IMR-90 (cell line): ENCODE results near the gene ZNF296. TPM values are rescaled to one million over a fixed set of nuclear protein-coding genes. Genes with fewer than 3 reads are reported as not detected.
A peak's percentile ranks its signal among the peaks of the same experiment; 100 is the strongest.

Experiments
- ATAC-seq: fragments of 200-7000 bp; cut with Tn5 transposase; 2 replicates; pipeline ENCODE4 v1.9.1; 2020; ENCODE audit warnings: low read depth, mild to moderate bottlenecking, moderate library complexity
- BruUV-seq: library from RNA; stranded (reverse); fragments of 400-500 nt; replicated peaks from 2 replicates; lab custom pipeline; 2021; lab: Mats Ljungman, UMichigan
- CTCF ChIA-PET: fragments of 300-600 bp; formaldehyde crosslinking; extraction: SDS; loops from one replicate; lab custom pipeline; 2021; ENCODE audit warnings: antibody characterized with exemption; lab: Yijun Ruan, JAX
- POLR2A ChIA-PET: fragments of 300-600 bp; sonication (Branson Sonifier 250); formaldehyde crosslinking; loops from one replicate; lab custom pipeline; 2022; ENCODE audit warnings: antibody characterized with exemption; ENCODE audit not compliant: unreplicated experiment; lab: Charles Lee
- DNase-seq: peaks from one replicate; pipeline ENCODE4 v3.0.0; 2013
- H2AFZ ChIP-seq: replicated peaks from 2 replicates; pipeline ENCODE3; 2013; ENCODE audit warnings: low read length, mild to moderate bottlenecking; ENCODE audit not compliant: poor library complexity
- H2AK5ac ChIP-seq: 2 replicates; pipeline ENCODE4 v1.6.1; 2013; ENCODE audit warnings: low read depth, low read length, inconsistent platforms
- H2AK9ac ChIP-seq: replicated peaks from 2 replicates; pipeline ENCODE3; 2013; ENCODE audit warnings: mild to moderate bottlenecking, low read depth, low read length, moderate library complexity; ENCODE audit not compliant: poor library complexity
- H2BK120ac ChIP-seq: 2 replicates; pipeline ENCODE4 v1.6.1; 2013; ENCODE audit warnings: low read depth, low read length, inconsistent platforms
- H2BK15ac ChIP-seq: 3 replicates; pipeline ENCODE4 v1.6.1; 2013; ENCODE audit warnings: low read depth, low read length, inconsistent platforms
- H2BK20ac ChIP-seq: 2 replicates; pipeline ENCODE4 v1.6.1; 2013; ENCODE audit warnings: low read depth, mild to moderate bottlenecking, inconsistent platforms, low read length, moderate library complexity
- H2BK5ac ChIP-seq: 2 replicates; pipeline ENCODE4 v1.6.1; 2013; ENCODE audit warnings: mild to moderate bottlenecking, low read depth, low read length, inconsistent platforms; ENCODE audit not compliant: poor library complexity, severe bottlenecking
- H3K14ac ChIP-seq: replicated peaks from 2 replicates; pipeline ENCODE4 v1.6.1; 2013; ENCODE audit warnings: low read depth, low read length, inconsistent platforms
- H3K18ac ChIP-seq: 2 replicates; pipeline ENCODE4 v1.6.1; 2013; ENCODE audit warnings: low read depth, low read length, control low read depth
- H3K23ac ChIP-seq: 2 replicates; pipeline ENCODE4 v1.6.1; 2013; ENCODE audit warnings: low read depth, low read length, inconsistent platforms
- H3K27ac ChIP-seq: 2 replicates; pipeline ENCODE4 v1.5.1; 2013; ENCODE audit warnings: mild to moderate bottlenecking, control low read depth, low read length; ENCODE audit not compliant: insufficient read depth
- H3K27me3 ChIP-seq: 2 replicates; pipeline ENCODE4 v1.6.1; 2013; ENCODE audit warnings: low read length; ENCODE audit not compliant: control insufficient read depth, insufficient read depth
- H3K36me3 ChIP-seq: 2 replicates; pipeline ENCODE4 v1.6.1; 2013; ENCODE audit warnings: low read length, mixed read lengths; ENCODE audit not compliant: control insufficient read depth, insufficient read depth
- H3K4ac ChIP-seq: 2 replicates; pipeline ENCODE4 v1.6.1; 2013; ENCODE audit warnings: low read depth, low read length, inconsistent platforms
- H3K4me1 ChIP-seq: 2 replicates; pipeline ENCODE4 v1.6.1; 2013; ENCODE audit warnings: low read length, mixed read lengths; ENCODE audit not compliant: control insufficient read depth, insufficient read depth
- H3K4me2 ChIP-seq: 2 replicates; pipeline ENCODE4 v1.6.1; 2013; ENCODE audit warnings: low read depth, mild to moderate bottlenecking, control low read depth, low read length, moderate library complexity
- H3K4me3 ChIP-seq: 2 replicates; pipeline ENCODE4 v1.5.1; 2013; ENCODE audit warnings: low read depth, mild to moderate bottlenecking, control low read depth, low read length, moderate library complexity; ENCODE audit not compliant: insufficient read depth
- H3K56ac ChIP-seq: 2 replicates; pipeline ENCODE4 v1.6.1; 2013; ENCODE audit warnings: low read length, inconsistent platforms; ENCODE audit not compliant: insufficient read depth; ENCODE audit errors: extremely low read depth
- H3K79me1 ChIP-seq, 2 experiments: 2 replicates each; pipeline ENCODE4 v1.6.1; 2013; ENCODE audit warnings: low read length in 2 of 2, inconsistent platforms in 1 of 2, low read depth in 1 of 2
- H3K9ac ChIP-seq: 2 replicates; pipeline ENCODE4 v1.6.1; 2013; ENCODE audit warnings: low read depth, low read length, control low read depth
- H3K9me1 ChIP-seq: 2 replicates; pipeline ENCODE4 v1.6.1; 2013; ENCODE audit warnings: low read length, inconsistent platforms; ENCODE audit not compliant: insufficient read depth
- H3K9me3 ChIP-seq: 2 replicates; pipeline ENCODE4 v1.6.1; 2013; ENCODE audit warnings: low read length; ENCODE audit not compliant: control insufficient read depth, insufficient read depth
- H4K20me1 ChIP-seq: 2 replicates; pipeline ENCODE4 v1.6.1; 2013; ENCODE audit warnings: low read length, inconsistent platforms; ENCODE audit not compliant: insufficient read depth
- H4K5ac ChIP-seq: 2 replicates; pipeline ENCODE4 v1.6.1; 2013; ENCODE audit warnings: mild to moderate bottlenecking, low read depth, low read length, control low read depth
- H4K8ac ChIP-seq, 2 experiments: 2 replicates each; pipeline ENCODE4 v1.6.1; 2013; ENCODE audit warnings: low read depth in 2 of 2, low read length in 2 of 2, control low read depth in 1 of 2, inconsistent platforms in 1 of 2
- H4K91ac ChIP-seq: 2 replicates; pipeline ENCODE4 v1.6.1; 2013; ENCODE audit warnings: low read depth, low read length, inconsistent platforms; ENCODE audit not compliant: insufficient read depth
- BHLHE40 ChIP-seq: fragments of 150-350 bp; IDR thresholded peaks from 2 replicates; pipeline ENCODE4 v1.6.1; 2016; ENCODE audit warnings: mild to moderate bottlenecking, low read depth, low read length
- CEBPB ChIP-seq: IDR thresholded peaks from 2 replicates; pipeline ENCODE4 v1.6.1; 2012; ENCODE audit warnings: low read depth, low read length, improper control_type of control experiment
- CHD1 ChIP-seq: IDR thresholded peaks from 2 replicates; pipeline ENCODE4 v1.6.1; 2012; ENCODE audit warnings: low read depth, low read length, improper control_type of control experiment
- FOS ChIP-seq: fragments of 150-350 bp; IDR thresholded peaks from 2 replicates; pipeline ENCODE4 v1.6.1; 2016; ENCODE audit warnings: low read depth, low read length
- MAFK ChIP-seq: IDR thresholded peaks from 2 replicates; pipeline ENCODE4 v1.6.1; 2012; ENCODE audit warnings: low read depth, low read length, improper control_type of control experiment
- MAZ ChIP-seq: IDR thresholded peaks from 2 replicates; pipeline ENCODE4 v1.6.1; 2012; ENCODE audit warnings: low read depth, mild to moderate bottlenecking, low read length, improper control_type of control experiment, moderate library complexity, borderline replicate concordance
- MXI1 ChIP-seq: IDR thresholded peaks from 2 replicates; pipeline ENCODE4 v1.6.1; 2012; ENCODE audit warnings: low read depth, mild to moderate bottlenecking, low read length, moderate library complexity, borderline replicate concordance
- NFE2L2 ChIP-seq: fragments of 150-350 bp; IDR thresholded peaks from 2 replicates; pipeline ENCODE4 v1.6.1; 2016; ENCODE audit warnings: low read depth, mild to moderate bottlenecking, low read length
- POLR2A ChIP-seq: IDR thresholded peaks from 2 replicates; pipeline ENCODE4 v1.6.1; 2012; ENCODE audit warnings: mild to moderate bottlenecking, low read depth, low read length
- RAD21 ChIP-seq: IDR thresholded peaks from 2 replicates; pipeline ENCODE4 v1.6.1; 2012; ENCODE audit warnings: low read length, improper control_type of control experiment
- RCOR1 ChIP-seq: IDR thresholded peaks from 2 replicates; pipeline ENCODE4 v1.6.1; 2012; ENCODE audit warnings: mild to moderate bottlenecking, low read length, improper control_type of control experiment; ENCODE audit not compliant: insufficient replicate concordance
- RFX5 ChIP-seq: IDR thresholded peaks from 2 replicates; pipeline ENCODE4 v1.8.0; 2012; ENCODE audit warnings: low read depth, mild to moderate bottlenecking, low read length, moderate library complexity
- SMC3 ChIP-seq: fragments of 150-350 bp; IDR thresholded peaks from 2 replicates; pipeline ENCODE4 v1.6.1; 2016; ENCODE audit warnings: low read depth, mild to moderate bottlenecking, antibody characterized with exemption, low read length, moderate library complexity
- WGBS, 2 experiments: methylation state at CpG; one replicate each; pipeline versions ENCODE4 v1.1.5 to v1.1.7; 2013; ENCODE audit warnings: missing lambda C conversion rate in 2 of 2; ENCODE audit not compliant: insufficient read length in 1 of 2; ENCODE audit errors: extremely low coverage in 2 of 2; 5-methylcytosine and 5-hydroxymethylcytosine counted together
- dilution Hi-C: fragments of 300-500 bp; cut with HindIII; formaldehyde crosslinking; loops from one replicate; pipeline ENCODE4 v1.14.3; 2018; ENCODE audit warnings: low sequenced_read_pairs; ENCODE audit not compliant: unreplicated experiment
- in situ Hi-C: fragments of 300-500 bp; cut with MboI; formaldehyde crosslinking; loops from 3 replicates; pipeline ENCODE4 v1.14.3; 2019; ENCODE audit warnings: low sequenced_read_pairs, inconsistent platforms, mixed read lengths
- intact Hi-C: fragments of 100-400 bp; cut with micrococcal nuclease; formaldehyde crosslinking; loops from 2 replicates; pipeline ENCODE4 v1.10.0; 2022
- polyA plus RNA-seq, 3 experiments: library from polyadenylated mRNA; depleted of rRNA; stranded (reverse); fragments of >200 nt; gene quantifications; 2 replicates each; pipeline ENCODE4 v1.2.3, GENCODE V29; 2012; ENCODE audit warnings: low replicate concordance in 1 of 3
- total RNA-seq: library from RNA; depleted of rRNA; stranded (reverse); fragments of >200 nt; gene quantifications from 2 replicates; pipeline ENCODE4 v1.2.3, GENCODE V29; 2012
- TF ChIP-seq, protein P1 (sequence below): conservative IDR thresholded peaks from 2 replicates; pipeline ENCODE4 v1.5.1; 2012; ENCODE audit warnings: mild to moderate bottlenecking, low read depth, low read length, improper control_type of control experiment
- TF ChIP-seq, protein P2 (sequence below): fragments of 150-350 bp; IDR thresholded peaks from 2 replicates; pipeline ENCODE4 v1.6.1; 2017; ENCODE audit warnings: mild to moderate bottlenecking, antibody characterized with exemption, low read length, low read depth

ZNF296 gene
- total and polyA plus RNA-seq, 2 of the 4 experiments (the other 2 are of a cell fraction), result 0.10 TPM; not detected in 1

DNA sequence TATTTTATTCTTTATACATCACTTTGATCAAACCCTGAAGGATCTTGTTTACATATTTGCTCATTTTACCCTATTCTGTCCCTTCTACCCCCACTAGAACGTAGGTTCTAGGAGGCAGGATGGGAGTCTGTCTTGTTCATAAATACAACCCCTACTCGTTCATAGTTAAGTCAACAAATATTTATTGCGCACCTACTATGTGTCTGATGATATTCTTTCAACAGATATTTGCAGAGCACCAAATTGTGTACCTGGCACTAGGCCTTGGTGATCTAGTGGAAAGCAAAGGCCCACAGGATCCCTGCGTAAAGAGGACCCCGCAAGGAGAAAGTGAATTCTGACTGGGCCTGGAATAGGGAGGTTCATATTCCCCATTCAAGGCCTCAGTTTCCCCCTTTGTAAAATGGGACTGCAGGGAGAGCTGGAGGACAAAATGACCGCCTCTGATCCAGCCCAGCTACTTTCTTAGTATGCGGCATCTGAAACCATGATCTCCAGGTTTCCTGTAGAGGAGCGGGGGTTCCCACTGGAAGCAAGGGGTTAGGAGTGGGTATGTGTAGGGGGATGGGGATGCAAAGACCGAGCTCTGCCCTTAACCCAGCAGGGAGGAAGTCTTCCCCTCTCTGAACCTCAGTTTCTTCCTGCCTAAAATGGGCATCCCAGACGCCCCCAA is 2.2 kb upstream of the ZNF296 start:
- Histone ChIP-seq H3K36me3 (peaks cover 8% of the 10 kb centered on the region), H2AK5ac (peak overlapping the region; percentile 73), H2BK5ac (peak overlapping the region; percentile 62), H4K8ac (peak overlapping the region; percentile 97 to 99), H3K79me1 (peaks cover 18 to 42% of the 10 kb centered on the region in 2 experiments), H3K56ac (no peak overlapping the region), H3K27ac (peak overlapping the region; percentile 82), H3K9ac (peak overlapping the region; percentile 87), H3K4ac (peak overlapping the region; percentile 93), H3K23ac (peak overlapping the region; percentile 94; the same call in 1 of the 2 replicates), H3K9me1 (peaks cover 15% of the 10 kb centered on the region), H2AFZ (peak overlapping the region; percentile 100), H2AK9ac (peak overlapping the region; percentile 95), H4K20me1 (no peaks in the 10 kb centered on the region), H3K14ac (peak overlapping the region; percentile 98), H4K5ac (peak overlapping the region; percentile 87), H3K4me1 (peaks cover 5% of the 10 kb centered on the region; the same call in 1 of the 2 replicates), H2BK15ac (0 out of 3 replicates have a peak overlapping the region, but pooled peaks have one; percentile 7), H3K4me2 (peak overlapping the region; percentile 99), H2BK20ac (no peak overlapping the region), H2BK120ac (peak overlapping the region; percentile 45; the same call in 1 of the 2 replicates), H3K18ac (peak overlapping the region; percentile 67; the same call in 1 of the 2 replicates), H3K27me3 (no peaks in the 10 kb centered on the region), H3K9me3 (no peaks in the 10 kb centered on the region), H4K91ac (peak overlapping the region; percentile 82), H3K4me3 (peak overlapping the region; percentile 99)
- dilution Hi-C loops (no loop called here), intact Hi-C loops (no loop called here), in situ Hi-C loops (no loop called here)
- ATAC-seq, result peak; percentile 32
- ChIA-PET CTCF (no interaction called here), POLR2A (no interaction called here)
- no TSS peak for BruUV-seq
- DNase-seq, result no peak
- 100% methylated on average over 2 of the region's 10 CpGs; no CpG with 5 or more reads in 1 of the 2 experiments for WGBS, 2 experiments
- TF ChIP-seq POLR2A (no peak), MXI1 (no peak), MAZ (no peak), MAFK (no peak), CHD1 (no peak), NFE2L2 (no peak), FOS (no peak), RCOR1 (no peak), CEBPB (no peak), RFX5 (no peak), BHLHE40 (no peak), SMC3 (no peak), RAD21 (no peak)
- TF ChIP-seq, protein P1, sequence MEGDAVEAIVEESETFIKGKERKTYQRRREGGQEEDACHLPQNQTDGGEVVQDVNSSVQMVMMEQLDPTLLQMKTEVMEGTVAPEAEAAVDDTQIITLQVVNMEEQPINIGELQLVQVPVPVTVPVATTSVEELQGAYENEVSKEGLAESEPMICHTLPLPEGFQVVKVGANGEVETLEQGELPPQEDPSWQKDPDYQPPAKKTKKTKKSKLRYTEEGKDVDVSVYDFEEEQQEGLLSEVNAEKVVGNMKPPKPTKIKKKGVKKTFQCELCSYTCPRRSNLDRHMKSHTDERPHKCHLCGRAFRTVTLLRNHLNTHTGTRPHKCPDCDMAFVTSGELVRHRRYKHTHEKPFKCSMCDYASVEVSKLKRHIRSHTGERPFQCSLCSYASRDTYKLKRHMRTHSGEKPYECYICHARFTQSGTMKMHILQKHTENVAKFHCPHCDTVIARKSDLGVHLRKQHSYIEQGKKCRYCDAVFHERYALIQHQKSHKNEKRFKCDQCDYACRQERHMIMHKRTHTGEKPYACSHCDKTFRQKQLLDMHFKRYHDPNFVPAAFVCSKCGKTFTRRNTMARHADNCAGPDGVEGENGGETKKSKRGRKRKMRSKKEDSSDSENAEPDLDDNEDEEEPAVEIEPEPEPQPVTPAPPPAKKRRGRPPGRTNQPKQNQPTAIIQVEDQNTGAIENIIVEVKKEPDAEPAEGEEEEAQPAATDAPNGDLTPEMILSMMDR, result no peak
- TF ChIP-seq, protein P2, sequence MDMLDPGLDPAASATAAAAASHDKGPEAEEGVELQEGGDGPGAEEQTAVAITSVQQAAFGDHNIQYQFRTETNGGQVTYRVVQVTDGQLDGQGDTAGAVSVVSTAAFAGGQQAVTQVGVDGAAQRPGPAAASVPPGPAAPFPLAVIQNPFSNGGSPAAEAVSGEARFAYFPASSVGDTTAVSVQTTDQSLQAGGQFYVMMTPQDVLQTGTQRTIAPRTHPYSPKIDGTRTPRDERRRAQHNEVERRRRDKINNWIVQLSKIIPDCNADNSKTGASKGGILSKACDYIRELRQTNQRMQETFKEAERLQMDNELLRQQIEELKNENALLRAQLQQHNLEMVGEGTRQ, result no peak
